H1 (cell line): Measurements from ENCODE around the gene SYNPR. TPM values are rescaled to one million over a fixed set of nuclear protein-coding genes. Genes with fewer than 3 reads are reported as not detected.

Experiments used
- CHD7 ChIP-seq: fragments of 300-600 bp; sonication (generic); IDR thresholded peaks from 2 replicates; pipeline ENCODE4 v1.7.1; 2012; ENCODE audit warnings: low read length, moderate library complexity, mild to moderate bottlenecking, inconsistent platforms; ENCODE audit not compliant: insufficient replicate concordance
- E2F6 ChIP-seq: IDR thresholded peaks from 2 replicates; pipeline ENCODE4 v1.6.1; 2012; ENCODE audit warnings: inconsistent platforms
- EGR1 ChIP-seq: IDR thresholded peaks from 2 replicates; pipeline ENCODE4 v1.6.1; 2011; ENCODE audit warnings: low read depth, low read length, borderline replicate concordance
- JUN ChIP-seq: IDR thresholded peaks from 2 replicates; pipeline ENCODE4 v1.6.1; 2011; ENCODE audit warnings: low read depth, mild to moderate bottlenecking, improper control_type of control experiment, low read length
- KDM5A ChIP-seq: fragments of 200-600 bp; IDR thresholded peaks from 2 replicates; pipeline ENCODE4 v1.7.1; 2012; ENCODE audit warnings: mild to moderate bottlenecking, low read length, inconsistent platforms, mixed read lengths
- RAD21 ChIP-seq, 2 experiments: IDR thresholded peaks in 1 of 2; conservative IDR thresholded peaks in 1 of 2; 2 replicates each; pipeline ENCODE4 v1.6.1; 2011; ENCODE audit warnings: low read depth in 2 of 2, low read length in 2 of 2, improper control_type of control experiment in 1 of 2, inconsistent platforms in 1 of 2, mild to moderate bottlenecking in 1 of 2, moderate library complexity in 1 of 2
- SIRT6 ChIP-seq: IDR thresholded peaks from one replicate; pipeline ENCODE4 v1.7.1; 2012; ENCODE audit warnings: low read length, inconsistent platforms
- SRF ChIP-seq: IDR thresholded peaks from 2 replicates; pipeline ENCODE4 v1.6.1; 2011; ENCODE audit warnings: mild to moderate bottlenecking, low read depth, low read length, moderate library complexity
- polyA plus RNA-seq, 7 experiments: library from polyadenylated mRNA; depleted of rRNA in 3 of 7; stranded (reverse) in 5 of 7; unstranded in 2 of 7; fragments of >200 nt in 5 of 7; fragments of 200-250 nt in 2 of 7; gene quantifications; 1 replicate in 5 of 7; 2 replicates in 1 of 7; 4 replicates in 1 of 7; pipeline versions ENCODE4 v1.2.1 to v1.2.3, GENCODE V29; 2011 to 2013; ENCODE audit warnings: missing spikeins in 2 of 7, mixed read lengths in 2 of 7
- total RNA-seq: library from RNA; stranded (reverse); fragmentation: NEBNext Ultra II Directional; extraction: Animal tissue kit (Norgen Biotek cat#: 25700); gene quantifications from 2 replicates; pipeline ENCODE4 v1.2.1, GENCODE V29; 2021
- TF ChIP-seq, protein P1 (sequence below): IDR thresholded peaks from 2 replicates; pipeline ENCODE4 v1.6.1; 2012; ENCODE audit warnings: low read length, inconsistent platforms

Gene SYNPR
- total and polyA plus RNA-seq, 2 of the 8 experiments (the other 6 are each of a cell fraction or from before 2014, with no cell fraction given) = 0.39 to 0.99 TPM

- TF ChIP-seq CHD7 = no peak
- TF ChIP-seq, protein P1, sequence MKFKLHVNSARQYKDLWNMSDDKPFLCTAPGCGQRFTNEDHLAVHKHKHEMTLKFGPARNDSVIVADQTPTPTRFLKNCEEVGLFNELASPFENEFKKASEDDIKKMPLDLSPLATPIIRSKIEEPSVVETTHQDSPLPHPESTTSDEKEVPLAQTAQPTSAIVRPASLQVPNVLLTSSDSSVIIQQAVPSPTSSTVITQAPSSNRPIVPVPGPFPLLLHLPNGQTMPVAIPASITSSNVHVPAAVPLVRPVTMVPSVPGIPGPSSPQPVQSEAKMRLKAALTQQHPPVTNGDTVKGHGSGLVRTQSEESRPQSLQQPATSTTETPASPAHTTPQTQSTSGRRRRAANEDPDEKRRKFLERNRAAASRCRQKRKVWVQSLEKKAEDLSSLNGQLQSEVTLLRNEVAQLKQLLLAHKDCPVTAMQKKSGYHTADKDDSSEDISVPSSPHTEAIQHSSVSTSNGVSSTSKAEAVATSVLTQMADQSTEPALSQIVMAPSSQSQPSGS = no peak
- TF ChIP-seq E2F6 = no peak
- no peak for TF ChIP-seq JUN
- no peak for TF ChIP-seq RAD21 (IDR thresholded peaks at IDR 0.05 in 1 of 2, conservative IDR thresholded peaks at IDR 0.05 in 1 of 2; ENCODE audit: low read depth in 2 of 2, low read length in 2 of 2)
- no peak for TF ChIP-seq SRF
- TF ChIP-seq KDM5A = no peak
- no peak for TF ChIP-seq EGR1
- TF ChIP-seq SIRT6 = no peak
Observed at GRCh38 chr3:63308072-63308471, 30.0 kb downstream of the SYNPR start (continued).
